Suprapubic skin (tissue), 4 donors: Measurements from ENCODE around the gene HLF.

Source experiments
- CTCF ChIP-seq, 2 donors: fragments of 200-600 bp in 1 of 2; fragments of 450-650 bp in 1 of 2; sonication (generic) in 1 of 2; IDR thresholded peaks; one replicate each; pipeline ENCODE4 v1.5.1; 2016 to 2019; ENCODE audit warnings: antibody characterized with exemption in 2 of 2, mild to moderate bottlenecking in 1 of 2, moderate library complexity in 1 of 2
- EP300 ChIP-seq: sonication (generic); formaldehyde crosslinking; IDR thresholded peaks from one replicate; pipeline ENCODE4 v1.6.1; 2017; ENCODE audit warnings: antibody characterized with exemption
- POLR2A ChIP-seq, 2 donors: fragments of 450-650 bp; IDR thresholded peaks; one replicate each; pipeline ENCODE4 v1.6.1; 2017; ENCODE audit warnings: antibody characterized with exemption in 2 of 2, mild to moderate bottlenecking in 2 of 2, moderate library complexity in 2 of 2
- POLR2AphosphoS5 ChIP-seq, 3 donors: sonication (generic); formaldehyde crosslinking; IDR thresholded peaks; one replicate each; pipeline ENCODE4 v1.6.1; 2017; ENCODE audit warnings: antibody characterized with exemption in 3 of 3

GRCh38 chr17:55324296-55324978 lies 59.7 kb downstream of the HLF start:
- TF ChIP-seq CTCF (IDR thresholded peaks at IDR 0.05) (no peak), POLR2AphosphoS5 (IDR thresholded peaks at IDR 0.05) (no peak), POLR2A (IDR thresholded peaks at IDR 0.05) (no peak), EP300 (no peak)
